Tibial artery (tissue), 4 donors: ENCODE data around the gene MLPH.
A peak's percentile ranks its signal among the peaks of the same experiment; 100 is the strongest.

ENCODE experiments used
- DNase-seq, 2 donors: peaks; one replicate each; pipeline ENCODE4 v3.0.0-alpha.2; 2019
- H3K27ac ChIP-seq, 2 donors: fragments of 200-600 bp; sonication (generic) in 1 of 2; 1 replicate in 1 of 2; 2 replicates in 1 of 2; pipeline ENCODE4 v1.5.1; 2018 to 2019; ENCODE audit warnings: mild to moderate bottlenecking in 1 of 2
- H3K27me3 ChIP-seq, 2 donors: fragments of 200-600 bp; sonication (generic) in 1 of 2; one replicate each; pipeline versions ENCODE4 v1.5.1 to v1.6.0; 2016 to 2019
- H3K36me3 ChIP-seq, 3 donors: fragments of 200-600 bp; sonication (generic) in 2 of 3; one replicate each; pipeline ENCODE4 v1.5.1; 2016 to 2019; ENCODE audit warnings: mild to moderate bottlenecking in 2 of 3
- H3K4me1 ChIP-seq, 4 donors: fragments of 200-600 bp; sonication (generic) in 2 of 4; 1 replicate in 3 of 4; 2 replicates in 1 of 4; pipeline ENCODE4 v1.5.1; 2016 to 2019
- H3K4me3 ChIP-seq, 2 donors: fragments of 200-600 bp; sonication (generic) in 1 of 2; 1 replicate in 1 of 2; 2 replicates in 1 of 2; pipeline ENCODE4 v1.5.1; 2018 to 2019; ENCODE audit warnings: mild to moderate bottlenecking in 2 of 2
- H3K9me3 ChIP-seq, 3 donors: fragments of 200-600 bp; sonication (generic) in 1 of 3; one replicate each; pipeline ENCODE4 v1.5.1; 2016 to 2019
- intact Hi-C: fragments of 100-400 bp; cut with DNase I; formaldehyde crosslinking; loops from one replicate; pipeline ENCODE4 v1.15.0; 2023; ENCODE audit warnings: low total_unique reads
- TF ChIP-seq, protein P1 (sequence below), 2 experiments: fragments of 200-600 bp in 1 of 2; fragments of 450-650 bp in 1 of 2; IDR thresholded peaks; one replicate each; pipeline ENCODE4 v1.5.1; 2017 to 2019; ENCODE audit warnings: antibody characterized with exemption in 2 of 2, mild to moderate bottlenecking in 1 of 2, moderate library complexity in 1 of 2

MLPH gene

DNA sequence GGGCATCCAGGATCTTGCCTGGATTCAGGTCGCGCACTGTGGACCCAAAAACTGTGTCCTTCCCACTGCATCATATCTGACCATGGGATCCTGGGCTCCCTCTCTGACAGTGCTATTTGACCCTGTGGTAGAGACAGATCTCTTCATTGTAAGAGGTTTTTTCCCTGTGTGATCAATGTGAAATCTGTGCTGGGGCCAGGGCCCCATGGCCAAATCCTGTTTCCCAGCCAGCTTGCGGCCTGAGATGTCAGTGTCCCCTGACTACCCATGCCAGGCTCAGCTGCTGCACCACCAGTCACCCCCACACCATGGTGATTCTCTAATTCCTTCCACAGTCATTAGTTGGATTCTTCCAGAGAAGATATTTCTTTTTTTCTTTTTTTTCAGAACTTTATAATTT lies 82.8 kb downstream of the MLPH start:
- DNase-seq = no peak
- Histone ChIP-seq H3K27me3 (no peaks in the 10 kb centered on the region), H3K4me3 (no peak overlapping the region), H3K9me3 (no peaks in the 10 kb centered on the region), H3K4me1 (peaks cover 0 to 15% (median 6%) of the 10 kb centered on the region in 4 donors), H3K27ac (no peak overlapping the region), H3K36me3 (no peaks in the 10 kb centered on the region)
- TF ChIP-seq, protein P1, sequence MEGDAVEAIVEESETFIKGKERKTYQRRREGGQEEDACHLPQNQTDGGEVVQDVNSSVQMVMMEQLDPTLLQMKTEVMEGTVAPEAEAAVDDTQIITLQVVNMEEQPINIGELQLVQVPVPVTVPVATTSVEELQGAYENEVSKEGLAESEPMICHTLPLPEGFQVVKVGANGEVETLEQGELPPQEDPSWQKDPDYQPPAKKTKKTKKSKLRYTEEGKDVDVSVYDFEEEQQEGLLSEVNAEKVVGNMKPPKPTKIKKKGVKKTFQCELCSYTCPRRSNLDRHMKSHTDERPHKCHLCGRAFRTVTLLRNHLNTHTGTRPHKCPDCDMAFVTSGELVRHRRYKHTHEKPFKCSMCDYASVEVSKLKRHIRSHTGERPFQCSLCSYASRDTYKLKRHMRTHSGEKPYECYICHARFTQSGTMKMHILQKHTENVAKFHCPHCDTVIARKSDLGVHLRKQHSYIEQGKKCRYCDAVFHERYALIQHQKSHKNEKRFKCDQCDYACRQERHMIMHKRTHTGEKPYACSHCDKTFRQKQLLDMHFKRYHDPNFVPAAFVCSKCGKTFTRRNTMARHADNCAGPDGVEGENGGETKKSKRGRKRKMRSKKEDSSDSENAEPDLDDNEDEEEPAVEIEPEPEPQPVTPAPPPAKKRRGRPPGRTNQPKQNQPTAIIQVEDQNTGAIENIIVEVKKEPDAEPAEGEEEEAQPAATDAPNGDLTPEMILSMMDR (IDR thresholded peaks at IDR 0.05) = no peak
- intact Hi-C loops = loop anchor here (10.0 kb wide), 2 partner anchors 415 to 445 kb away; no protein-coding TSS in a partner anchor

GRCh38 chr2:237570776-237571335 lies 83.8 kb downstream of the MLPH start:
- no peaks in the 10 kb centered on the region for H3K27me3 ChIP-seq
- no peak overlapping the region for H3K4me3 ChIP-seq
- H3K4me1 ChIP-seq = peaks cover 0 to 18% (median 6%) of the 10 kb centered on the region in 4 donors
- TF ChIP-seq, protein P1 (IDR thresholded peaks at IDR 0.05) = no peak
- DNase-seq = no peak
- no peaks in the 10 kb centered on the region for H3K36me3 ChIP-seq
- H3K9me3 ChIP-seq = no peaks in the 10 kb centered on the region
- H3K27ac ChIP-seq = no peak overlapping the region
- intact Hi-C loops = loop anchor here (10.0 kb wide), 2 partner anchors 416 to 446 kb away; no protein-coding TSS in a partner anchor

- intact Hi-C loops = loop anchor here (10.0 kb wide), 2 partner anchors 417 to 447 kb away; no protein-coding TSS in a partner anchor
- TF ChIP-seq, protein P1 (IDR thresholded peaks at IDR 0.05) = no peak
- H3K36me3 ChIP-seq = no peaks in the 10 kb centered on the region
- no peaks in the 10 kb centered on the region for H3K27me3 ChIP-seq
- no peak for DNase-seq
- H3K27ac ChIP-seq = no peak overlapping the region
- no peak overlapping the region for H3K4me3 ChIP-seq
- H3K9me3 ChIP-seq = no peaks in the 10 kb centered on the region
- peaks cover 0 to 20% (median 6%) of the 10 kb centered on the region in 4 donors for H3K4me1 ChIP-seq
These were observed 84.5 kb downstream of the MLPH start for GRCh38 chr2:237571551-237571950.

GRCh38 chr2:237572021-237572741 lies 85.1 kb downstream of the MLPH start:
- H3K27ac ChIP-seq = no peak overlapping the region
- TF ChIP-seq, protein P1 (IDR thresholded peaks at IDR 0.05) = peak; percentile 98 to 99
- intact Hi-C loops = loop anchor here (10.0 kb wide), 2 partner anchors 417 to 447 kb away; no protein-coding TSS in a partner anchor
- H3K27me3 ChIP-seq = no peaks in the 10 kb centered on the region
- no peaks in the 10 kb centered on the region for H3K9me3 ChIP-seq
- peaks cover 0 to 4% (median 0%) of the 10 kb centered on the region in 3 donors for H3K36me3 ChIP-seq
- no peak overlapping the region for H3K4me3 ChIP-seq
- H3K4me1 ChIP-seq = peaks cover 0 to 20% (median 6%) of the 10 kb centered on the region in 4 donors
- peak; percentile 88 to 93 for DNase-seq

- Histone ChIP-seq H3K36me3 (peaks cover 0 to 4% (median 0%) of the 10 kb centered on the region in 3 donors), H3K27me3 (no peaks in the 10 kb centered on the region), H3K27ac (no peak overlapping the region), H3K4me3 (no peak overlapping the region), H3K4me1 (peaks cover 0 to 20% (median 6%) of the 10 kb centered on the region in 4 donors), H3K9me3 (no peaks in the 10 kb centered on the region)
- TF ChIP-seq, protein P1 (IDR thresholded peaks at IDR 0.05) = no peak
- intact Hi-C loops = loop anchor here (10.0 kb wide), 2 partner anchors 418 to 448 kb away; no protein-coding TSS in a partner anchor
- DNase-seq = no peak
These were observed 85.7 kb downstream of the MLPH start for GRCh38 chr2:237572742-237573101.
